CD4-positive, CD25-positive, alpha-beta regulatory T cell (primary cell): ENCODE results near the gene YKT6. TPM values are rescaled to one million over a fixed set of nuclear protein-coding genes. Genes with fewer than 3 reads are reported as not detected.
A peak's percentile ranks its signal among the peaks of the same experiment; 100 is the strongest.

Experiments
- ATAC-seq, 2 donors: fragments of 150-1000 bp; cut with Tn5 transposase; one replicate each; pipeline ENCODE4 v1.10.0; 2021; ENCODE audit warnings: low read depth in 2 of 2, moderate number of reproducible peaks in 2 of 2, moderate library complexity in 1 of 2
- DNase-seq, 3 donors: peaks; one replicate each; pipeline versions ENCODE4 v3.0.0 to v3.0.0-alpha.2; 2012 to 2022; ENCODE audit warnings: mixed read lengths in 1 of 3
- H3K27ac ChIP-seq: one replicate; pipeline ENCODE4 v1.7.0; 2013; ENCODE audit warnings: mild to moderate bottlenecking, low read length; ENCODE audit not compliant: insufficient read depth, poor library complexity, severe bottlenecking
- H3K27me3 ChIP-seq: one replicate; pipeline ENCODE4 v1.7.0; 2013; ENCODE audit warnings: low read length; ENCODE audit not compliant: control insufficient read depth, insufficient read depth
- H3K36me3 ChIP-seq: one replicate; pipeline ENCODE4 v1.7.0; 2013; ENCODE audit warnings: mild to moderate bottlenecking, low read length, moderate library complexity; ENCODE audit not compliant: control insufficient read depth, insufficient read depth
- H3K4me1 ChIP-seq: 2 replicates; pipeline ENCODE4 v1.7.0; 2013; ENCODE audit warnings: mild to moderate bottlenecking, low read length; ENCODE audit not compliant: insufficient read depth, control insufficient read depth, poor library complexity, severe bottlenecking
- H3K4me3 ChIP-seq: one replicate; pipeline ENCODE4 v1.7.0; 2013; ENCODE audit warnings: low read depth, mild to moderate bottlenecking, low read length, moderate library complexity
- H3K9me3 ChIP-seq, 2 experiments: 1 replicate in 1 of 2; 2 replicates in 1 of 2; pipeline ENCODE4 v1.7.0; 2013; ENCODE audit warnings: low read length in 2 of 2, mild to moderate bottlenecking in 1 of 2, moderate library complexity in 1 of 2; ENCODE audit not compliant: control insufficient read depth in 2 of 2
- H3K27ac Mint-ChIP-seq, 3 donors: one replicate each; pipeline ENCODE4 v1.8.0; 2020 to 2022; ENCODE audit warnings: mild to moderate bottlenecking in 3 of 3, mixed read lengths in 3 of 3, moderate library complexity in 2 of 3
- H3K27me3 Mint-ChIP-seq: one replicate; pipeline ENCODE4 v1.8.0; 2022; ENCODE audit warnings: mild to moderate bottlenecking, mixed read lengths
- H3K36me3 Mint-ChIP-seq: one replicate; pipeline ENCODE4 v1.8.0; 2020; ENCODE audit warnings: mixed read lengths
- H3K4me1 Mint-ChIP-seq, 4 donors: one replicate each; pipeline ENCODE4 v1.8.0; 2020 to 2022; ENCODE audit warnings: mixed read lengths in 4 of 4, mild to moderate bottlenecking in 1 of 4
- H3K4me3 Mint-ChIP-seq, 4 donors: one replicate each; pipeline ENCODE4 v1.8.0; 2020 to 2022; ENCODE audit warnings: mild to moderate bottlenecking in 4 of 4, mixed read lengths in 4 of 4, moderate library complexity in 3 of 4
- H3K9me3 Mint-ChIP-seq, 7 donors: one replicate each; pipeline ENCODE4 v1.8.0; 2020 to 2022; ENCODE audit warnings: mixed read lengths in 7 of 7, mild to moderate bottlenecking in 3 of 7, moderate library complexity in 2 of 7
- polyA plus RNA-seq, 4 donors: library from polyadenylated mRNA; unstranded; fragments of 300-500 nt; fragmentation: Illumina TruSeq; gene quantifications; one replicate each; pipeline ENCODE4 v1.2.3, GENCODE V29; 2021
- total RNA-seq: library from RNA; stranded (reverse); gene quantifications from one replicate; pipeline ENCODE4 v1.2.3, GENCODE V29; 2022

YKT6 gene
- total and polyA plus RNA-seq, 5 donors from 2014 or later, result 24.7 to 79.2 (median 41.6) TPM

GRCh38 chr7:44242091-44242490, 41.3 kb downstream of the YKT6 start:
- Mint-ChIP-seq H3K4me3 (no peak overlapping the region), H3K9me3 (no peaks in the 10 kb centered on the region), H3K27ac (no peak overlapping the region), H3K27me3 (no peaks in the 10 kb centered on the region), H3K36me3 (no peaks in the 10 kb centered on the region), H3K4me1 (peaks cover 0 to 2% (median 0%) of the 10 kb centered on the region in 4 donors)
- DNase-seq, result no peak
- H3K4me1 ChIP-seq, result peaks cover 4% of the 10 kb centered on the region
- no peaks in the 10 kb centered on the region for H3K36me3 ChIP-seq
- no peak overlapping the region for H3K4me3 ChIP-seq
- no peak overlapping the region for H3K27ac ChIP-seq
- ATAC-seq, result no peak
- no peaks in the 10 kb centered on the region for H3K9me3 ChIP-seq
- H3K27me3 ChIP-seq, result no peaks in the 10 kb centered on the region

GRCh38 chr7:44244282-44244681, 43.5 kb downstream of the YKT6 start:
- H3K36me3 Mint-ChIP-seq, result no peaks in the 10 kb centered on the region
- Histone ChIP-seq H3K27ac (no peak overlapping the region), H3K36me3 (no peaks in the 10 kb centered on the region), H3K27me3 (no peaks in the 10 kb centered on the region), H3K4me1 (peaks cover 4% of the 10 kb centered on the region), H3K4me3 (no peak overlapping the region), H3K9me3 (no peaks in the 10 kb centered on the region)
- H3K27ac Mint-ChIP-seq, result no peak overlapping the region
- peaks cover 0 to 2% (median 0%) of the 10 kb centered on the region in 4 donors for H3K4me1 Mint-ChIP-seq
- DNase-seq (peak in 2 of 3 donors; percentile 12 to 16), ATAC-seq (no peak)
- H3K4me3 Mint-ChIP-seq, result no peak overlapping the region
- H3K27me3 Mint-ChIP-seq, result no peaks in the 10 kb centered on the region
- H3K9me3 Mint-ChIP-seq, result peaks cover 0 to 2% (median 0%) of the 10 kb centered on the region in 7 donors

GRCh38 chr7:44246396-44247113, 45.8 kb downstream of the YKT6 start:
- no peaks in the 10 kb centered on the region for H3K4me1 Mint-ChIP-seq
- Histone ChIP-seq H3K4me3 (no peak overlapping the region), H3K4me1 (no peaks in the 10 kb centered on the region), H3K27me3 (no peaks in the 10 kb centered on the region), H3K27ac (no peak overlapping the region), H3K36me3 (no peaks in the 10 kb centered on the region), H3K9me3 (no peaks in the 10 kb centered on the region)
- H3K27ac Mint-ChIP-seq, result no peak overlapping the region
- no peak for ATAC-seq
- H3K9me3 Mint-ChIP-seq, result peaks cover 0 to 2% (median 0%) of the 10 kb centered on the region in 7 donors
- no peaks in the 10 kb centered on the region for H3K27me3 Mint-ChIP-seq
- no peak for DNase-seq
- H3K4me3 Mint-ChIP-seq, result no peak overlapping the region
- no peaks in the 10 kb centered on the region for H3K36me3 Mint-ChIP-seq

GRCh38 chr7:44247868-44248651, 47.3 kb downstream of the YKT6 start:
- Mint-ChIP-seq H3K27me3 (no peaks in the 10 kb centered on the region), H3K36me3 (no peaks in the 10 kb centered on the region), H3K4me3 (no peak overlapping the region), H3K4me1 (no peaks in the 10 kb centered on the region), H3K27ac (no peak overlapping the region), H3K9me3 (peaks cover 0 to 2% (median 0%) of the 10 kb centered on the region in 7 donors)
- H3K27me3 ChIP-seq, result no peaks in the 10 kb centered on the region
- no peak overlapping the region for H3K4me3 ChIP-seq
- H3K36me3 ChIP-seq, result no peaks in the 10 kb centered on the region
- DNase-seq (no peak), ATAC-seq (no peak)
- no peaks in the 10 kb centered on the region for H3K9me3 ChIP-seq
- H3K4me1 ChIP-seq, result no peaks in the 10 kb centered on the region
- H3K27ac ChIP-seq, result no peak overlapping the region

GRCh38 chr7:44249639-44250234, 49.0 kb downstream of the YKT6 start:
- H3K4me1 Mint-ChIP-seq, result no peaks in the 10 kb centered on the region
- ATAC-seq, result no peak
- no peaks in the 10 kb centered on the region for H3K36me3 ChIP-seq
- H3K27ac Mint-ChIP-seq, result no peak overlapping the region
- no peak overlapping the region for H3K27ac ChIP-seq
- H3K4me1 ChIP-seq, result no peaks in the 10 kb centered on the region
- peaks cover 0 to 2% (median 0%) of the 10 kb centered on the region in 7 donors for H3K9me3 Mint-ChIP-seq
- no peaks in the 10 kb centered on the region for H3K27me3 ChIP-seq
- DNase-seq, result no peak
- H3K9me3 ChIP-seq, result no peaks in the 10 kb centered on the region
- no peak overlapping the region for H3K4me3 Mint-ChIP-seq
- no peak overlapping the region for H3K4me3 ChIP-seq
- no peaks in the 10 kb centered on the region for H3K36me3 Mint-ChIP-seq
- H3K27me3 Mint-ChIP-seq, result no peaks in the 10 kb centered on the region

- H3K27me3 ChIP-seq, result no peaks in the 10 kb centered on the region
- Mint-ChIP-seq H3K9me3 (peaks cover 0 to 3% (median 0%) of the 10 kb centered on the region in 7 donors), H3K27ac (no peak overlapping the region), H3K4me3 (no peak overlapping the region), H3K27me3 (no peaks in the 10 kb centered on the region), H3K4me1 (no peaks in the 10 kb centered on the region), H3K36me3 (no peaks in the 10 kb centered on the region)
- H3K4me1 ChIP-seq, result no peaks in the 10 kb centered on the region
- H3K9me3 ChIP-seq, result no peaks in the 10 kb centered on the region
- DNase-seq, result no peak
- no peaks in the 10 kb centered on the region for H3K36me3 ChIP-seq
- no peak overlapping the region for H3K27ac ChIP-seq
- H3K4me3 ChIP-seq, result no peak overlapping the region
- ATAC-seq, result no peak
Observed at GRCh38 chr7:44251269-44251668, 50.5 kb downstream of the YKT6 start.

GRCh38 chr7:44251881-44252280, 51.1 kb downstream of the YKT6 start:
- Histone ChIP-seq H3K27me3 (no peaks in the 10 kb centered on the region), H3K4me3 (no peak overlapping the region), H3K27ac (no peak overlapping the region), H3K36me3 (no peaks in the 10 kb centered on the region), H3K9me3 (no peaks in the 10 kb centered on the region), H3K4me1 (no peaks in the 10 kb centered on the region)
- Mint-ChIP-seq H3K27me3 (no peaks in the 10 kb centered on the region), H3K9me3 (peaks cover 0 to 3% (median 0%) of the 10 kb centered on the region in 7 donors), H3K36me3 (no peaks in the 10 kb centered on the region), H3K27ac (no peak overlapping the region), H3K4me3 (no peak overlapping the region), H3K4me1 (no peaks in the 10 kb centered on the region)
- no peak for ATAC-seq
- no peak for DNase-seq
